WERI-Rb-1 (cell line): ENCODE data around the gene TGFBR3.

Experiments used
- DNase-seq: peaks from one replicate; pipeline ENCODE4 v3.0.0-alpha.2; 2020
- H3K27ac ChIP-seq: fragments of 250-450 bp; sonication (Bioruptor Pico); 2 replicates; pipeline ENCODE4 v1.5.1; 2020; ENCODE audit warnings: mild to moderate bottlenecking, moderate library complexity
- H3K27me3 ChIP-seq: fragments of 250-450 bp; sonication (Bioruptor Pico); 2 replicates; pipeline ENCODE4 v1.5.1; 2021; ENCODE audit warnings: mild to moderate bottlenecking, low read depth, moderate library complexity; ENCODE audit not compliant: insufficient read depth, severe bottlenecking
- H3K36me3 ChIP-seq: fragments of 250-450 bp; sonication (Bioruptor Pico); 2 replicates; pipeline ENCODE4 v1.5.1; 2020; ENCODE audit warnings: mild to moderate bottlenecking, moderate library complexity
- H3K4me3 ChIP-seq: 2 replicates; pipeline ENCODE4 v1.5.1; 2011; ENCODE audit warnings: low read depth, mild to moderate bottlenecking, control low read depth, low read length
- H3K9me3 ChIP-seq: fragments of 250-450 bp; sonication (Bioruptor Pico); 2 replicates; pipeline ENCODE4 v1.5.1; 2021; ENCODE audit warnings: mild to moderate bottlenecking, moderate library complexity; ENCODE audit not compliant: severe bottlenecking
- CTCF ChIP-seq: IDR thresholded peaks from 2 replicates; pipeline ENCODE4 v1.5.1; 2011; ENCODE audit warnings: low read depth, mild to moderate bottlenecking, control low read depth, inconsistent platforms, low read length

The TGFBR3 gene

GRCh38 chr1:91900562-91900961, 14.6 kb upstream of the TGFBR3 start:
- Histone ChIP-seq H3K27me3 (no peaks in the 10 kb centered on the region), H3K4me3 (no peak overlapping the region), H3K27ac (no peak overlapping the region), H3K36me3 (no peaks in the 10 kb centered on the region), H3K9me3 (no peaks in the 10 kb centered on the region)
- no peak for DNase-seq
- TF ChIP-seq CTCF: no peak

GRCh38 chr1:91897016-91897415, 11.1 kb upstream of the TGFBR3 start:
- Histone ChIP-seq H3K4me3 (no peak overlapping the region), H3K36me3 (no peaks in the 10 kb centered on the region), H3K27me3 (no peaks in the 10 kb centered on the region), H3K9me3 (no peaks in the 10 kb centered on the region), H3K27ac (no peak overlapping the region)
- no peak for TF ChIP-seq CTCF
- DNase-seq: no peak

GRCh38 chr1:91895832-91896556, 10.0 kb upstream of the TGFBR3 start:
- H3K36me3 ChIP-seq: no peaks in the 10 kb centered on the region
- H3K9me3 ChIP-seq: no peaks in the 10 kb centered on the region
- no peak for TF ChIP-seq CTCF
- H3K4me3 ChIP-seq: no peak overlapping the region
- no peak for DNase-seq
- H3K27me3 ChIP-seq: no peaks in the 10 kb centered on the region
- no peak overlapping the region for H3K27ac ChIP-seq

- Histone ChIP-seq H3K9me3 (no peaks in the 10 kb centered on the region), H3K27me3 (no peaks in the 10 kb centered on the region), H3K27ac (no peak overlapping the region), H3K4me3 (no peak overlapping the region), H3K36me3 (no peaks in the 10 kb centered on the region)
- TF ChIP-seq CTCF: no peak
- no peak for DNase-seq
Measured at GRCh38 chr1:91894036-91894761, 8.2 kb upstream of the TGFBR3 start.

- Histone ChIP-seq H3K9me3 (no peaks in the 10 kb centered on the region), H3K4me3 (no peak overlapping the region), H3K27ac (no peak overlapping the region), H3K27me3 (no peaks in the 10 kb centered on the region), H3K36me3 (no peaks in the 10 kb centered on the region)
- no peak for TF ChIP-seq CTCF
- DNase-seq: no peak
Measured at GRCh38 chr1:91891969-91892368, 6.0 kb upstream of the TGFBR3 start.

- H3K4me3 ChIP-seq: no peak overlapping the region
Measured at GRCh38 chr1:91891454-91891853, 5.5 kb upstream of the TGFBR3 start.

More at GRCh38 chr1:91891454-91891853, 5.5 kb upstream of the TGFBR3 start:
- no peaks in the 10 kb centered on the region for H3K36me3 ChIP-seq
- no peak for TF ChIP-seq CTCF
- no peaks in the 10 kb centered on the region for H3K27me3 ChIP-seq
- H3K27ac ChIP-seq: no peak overlapping the region
- H3K9me3 ChIP-seq: no peaks in the 10 kb centered on the region
- no peak for DNase-seq
